ENCODE measurements around the gene RBM18.

The RBM18 gene

DNA sequence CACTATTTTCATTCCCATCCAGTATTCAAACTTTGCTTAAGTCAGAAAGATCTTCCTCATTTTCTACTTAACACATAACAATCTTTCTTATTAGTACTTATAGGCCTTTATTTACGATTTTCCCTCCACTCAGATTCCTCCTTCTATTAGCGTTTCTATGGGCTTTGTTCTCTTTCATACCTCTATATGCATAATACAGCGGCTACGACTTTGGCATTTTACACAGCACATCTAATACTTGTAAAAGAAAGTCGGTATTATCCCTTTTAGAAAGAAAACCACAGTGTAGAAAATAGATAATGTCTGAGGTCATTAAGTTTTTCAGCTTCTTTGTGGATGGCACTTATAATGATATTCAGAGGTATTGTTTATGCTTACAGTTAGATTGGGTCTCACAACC is 8.4 kb downstream of the RBM18 start:
- no peak for DNase-seq

DNA sequence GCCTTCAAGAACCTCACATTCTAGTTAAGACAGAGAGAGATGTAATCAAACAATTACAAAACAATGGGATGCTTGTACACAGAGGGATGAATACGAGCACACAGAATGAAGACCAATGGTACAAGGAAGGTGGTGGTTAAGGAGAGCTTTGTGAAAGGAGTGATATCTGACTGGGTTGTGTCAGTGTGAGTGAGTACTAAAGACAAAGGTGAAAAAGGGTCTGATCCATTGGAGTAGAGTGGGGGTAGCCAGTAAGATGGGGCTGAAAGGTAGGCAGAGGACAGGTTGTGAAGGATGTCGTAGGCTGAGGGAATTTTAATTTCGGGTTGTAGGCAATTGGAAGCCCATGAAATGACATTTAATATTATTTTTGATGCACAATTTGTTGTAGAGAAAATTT is 9.9 kb downstream of the RBM18 start:
- DNase-seq, result no peak

- DNase-seq, result no peak
Measured at GRCh38 chr9:122252796-122253195, 11.8 kb downstream of the RBM18 start.

DNA sequence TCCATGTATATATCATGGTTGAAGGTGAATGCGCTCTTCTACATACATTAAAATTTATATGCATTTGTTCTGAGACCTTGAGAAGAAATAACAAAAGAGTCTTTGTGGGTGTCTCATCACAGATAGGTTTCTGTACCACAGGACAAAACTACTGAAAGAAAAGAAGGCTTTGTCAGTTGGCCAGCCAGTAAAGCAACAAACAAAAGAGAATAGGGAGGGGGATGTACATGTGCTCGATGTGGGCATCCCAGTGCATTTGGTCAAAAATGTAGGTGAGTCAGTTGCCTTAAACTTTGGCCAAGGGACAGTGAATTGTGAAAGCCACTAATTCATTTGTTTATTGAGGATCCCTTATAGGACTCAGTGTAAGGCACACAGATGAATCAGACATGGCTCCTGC is 13.3 kb downstream of the RBM18 start:
- no peak for DNase-seq

DNA sequence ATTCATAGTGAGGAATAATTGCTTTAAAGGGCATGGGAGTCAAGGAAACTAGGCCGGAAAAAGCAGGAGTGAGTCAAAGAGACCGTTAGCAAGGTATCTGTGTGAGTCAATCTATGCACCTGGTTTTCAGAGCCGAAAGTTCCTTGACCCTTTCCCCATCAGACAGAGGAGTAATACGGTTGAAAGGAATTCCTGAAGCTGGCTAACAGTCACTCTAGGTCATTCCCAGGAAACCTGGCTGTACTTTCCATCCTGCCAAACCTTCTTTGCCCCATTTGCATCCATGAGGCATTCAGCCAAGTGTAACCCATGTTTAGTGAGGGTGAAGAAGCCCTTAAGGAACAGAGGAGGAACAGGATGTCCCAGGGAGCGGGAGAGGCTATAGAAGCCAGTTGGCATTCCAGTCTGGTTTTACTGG is 16.2 kb downstream of the RBM18 start:
- no peak for DNase-seq

GRCh38 chr9:122246666-122247065 is 18.0 kb downstream of the RBM18 start:
- DNase-seq, result no peak

DNA sequence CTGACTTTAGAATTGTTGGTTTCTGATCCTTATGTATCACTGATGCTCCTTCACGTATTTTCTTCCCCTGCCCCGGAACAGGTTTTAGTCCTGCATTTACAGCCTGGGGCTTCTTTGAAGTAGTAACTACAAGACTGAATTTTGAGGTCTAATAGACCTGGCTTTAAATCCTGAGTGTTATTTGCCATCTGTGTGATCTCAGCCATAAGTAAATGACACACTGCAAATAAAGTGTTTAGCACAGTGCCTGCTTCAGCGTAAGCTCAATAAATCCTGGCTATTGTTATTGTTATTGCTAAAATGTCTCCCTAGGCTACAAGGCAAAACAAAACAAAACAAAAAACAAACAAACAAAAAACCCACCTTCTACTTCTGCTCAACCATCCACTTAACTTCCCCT is 20.3 kb downstream of the RBM18 start:
- DNase-seq, result no peak

GRCh38 chr9:122239722-122240121 is 24.9 kb downstream of the RBM18 start:
- DNase-seq, result no peak

- no peak for DNase-seq
Measured at GRCh38 chr9:122236681-122237080, 28.0 kb downstream of the RBM18 start.

DNA sequence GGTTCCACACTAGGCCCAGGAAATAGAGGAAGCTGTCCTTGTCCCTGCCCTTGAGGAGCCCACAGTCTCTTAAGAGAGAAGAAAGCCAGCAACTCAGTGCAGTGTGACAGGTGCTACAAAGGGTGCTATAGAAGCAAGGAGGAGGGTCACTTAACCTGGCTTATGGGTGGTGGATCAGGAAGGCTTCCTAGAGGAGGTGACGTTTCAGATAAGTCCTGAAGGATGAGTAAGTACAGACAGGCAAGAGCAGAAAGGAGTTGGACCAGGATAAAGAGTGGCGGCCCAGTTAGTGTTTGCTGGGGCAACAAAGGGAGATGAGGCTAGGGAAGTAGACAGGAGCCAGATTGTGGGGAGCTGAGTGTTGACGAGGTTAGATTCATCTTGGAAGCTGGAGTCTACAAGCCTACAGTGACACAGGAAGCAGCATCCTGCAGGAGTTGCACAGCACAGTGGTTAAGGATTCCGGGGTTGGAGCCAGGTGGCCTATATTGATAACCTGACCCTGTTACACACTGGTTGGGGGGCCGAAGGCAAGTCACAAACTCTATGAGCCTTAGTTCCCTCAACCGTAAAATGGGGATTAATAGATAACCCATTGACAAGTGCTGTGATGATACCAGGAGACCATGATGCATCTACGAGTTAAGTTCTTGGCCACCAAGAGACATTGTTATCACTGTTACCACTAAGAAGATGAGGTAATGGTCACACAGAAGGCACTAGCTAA is 30.5 kb downstream of the RBM18 start:
- no peak for DNase-seq

DNA sequence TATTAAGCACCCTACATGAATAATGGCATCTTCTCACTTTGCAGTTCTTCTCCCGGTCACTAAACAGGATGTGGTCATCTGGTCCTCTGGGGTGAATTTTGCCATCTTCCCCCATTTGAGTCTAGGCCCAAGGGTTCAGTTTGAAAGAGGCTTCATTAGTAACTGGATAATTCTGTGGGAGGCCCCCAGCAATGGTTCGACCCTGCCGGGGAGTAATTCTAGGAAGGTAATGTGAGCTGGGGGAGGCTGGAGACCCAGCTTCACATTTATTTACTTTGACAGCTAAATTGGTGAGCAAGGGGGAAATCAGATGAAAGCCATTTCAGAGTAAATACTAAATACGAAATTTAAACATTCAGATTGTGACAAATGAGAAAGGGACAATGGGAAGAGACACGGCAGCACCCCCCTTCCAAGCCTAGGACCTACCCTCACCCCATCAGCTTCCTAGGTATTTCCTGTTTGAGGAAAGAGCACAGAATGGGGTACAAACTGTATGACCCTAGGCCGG is 31.8 kb downstream of the RBM18 start:
- DNase-seq, result no peak

DNA sequence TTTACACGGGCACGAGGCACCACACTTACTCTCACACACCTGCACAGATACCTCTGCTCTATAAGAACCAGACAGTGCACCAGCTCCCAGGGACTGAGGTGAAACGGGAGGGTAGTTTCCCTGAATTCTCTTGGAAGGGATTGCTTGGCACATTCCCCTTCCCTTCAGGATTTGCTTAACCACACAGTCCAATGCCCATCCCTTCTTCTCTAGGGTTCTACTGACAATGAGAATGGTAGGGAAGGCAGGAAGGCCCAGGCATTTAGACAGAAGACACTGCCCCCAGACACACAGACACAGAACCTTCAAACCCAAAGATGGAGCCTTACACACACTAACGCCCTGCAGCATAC is 35.2 kb downstream of the RBM18 start:
- DNase-seq, result peak; percentile 27

DNA sequence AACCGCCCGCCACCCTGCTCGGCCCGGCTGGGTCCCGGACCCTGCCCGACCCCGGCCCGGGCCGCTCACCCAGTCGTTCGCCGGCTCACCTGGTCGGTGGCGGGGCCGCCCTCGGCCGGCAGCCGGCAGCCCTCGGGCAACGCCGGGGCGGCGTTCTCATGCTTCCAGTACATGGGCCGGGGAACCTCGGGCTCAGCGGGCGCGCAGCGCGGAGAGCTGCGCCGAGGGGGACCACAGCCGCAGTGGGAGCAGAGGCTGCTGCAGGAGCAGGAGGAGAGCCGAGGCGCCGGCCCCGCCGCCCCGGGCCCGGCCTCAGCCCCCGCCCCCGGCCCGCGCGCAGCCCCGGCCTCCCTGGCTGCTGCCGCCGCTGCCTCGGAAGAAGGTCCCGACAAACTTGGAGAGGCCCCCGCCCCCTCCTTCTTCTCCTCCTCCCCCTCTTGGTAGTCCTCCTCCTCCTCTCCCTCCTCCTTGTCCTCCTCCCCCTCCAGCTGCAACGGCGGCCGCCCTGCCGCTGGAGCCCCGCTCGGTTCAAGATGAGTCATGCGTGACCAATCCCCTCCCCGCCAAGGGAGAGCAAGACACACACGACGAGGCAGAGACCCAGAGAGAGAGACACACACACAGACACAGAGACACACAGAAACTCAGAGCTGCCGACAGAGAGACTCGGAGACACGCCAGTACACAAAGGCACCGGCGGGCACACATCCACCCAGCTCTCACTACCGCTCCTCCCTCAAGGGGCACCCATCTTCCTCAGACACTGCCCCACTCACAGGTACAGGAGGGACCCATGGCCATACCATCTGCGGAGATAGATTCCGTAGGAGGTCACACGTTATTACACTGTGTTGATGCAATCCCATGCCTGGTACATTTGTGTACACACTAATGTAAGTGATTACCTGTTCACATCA is 35.8 kb downstream of the RBM18 start, which contains the start of gene LHX6:
Gene LHX6 (minus strand): TSS at position 390 of the 917 bp plus-strand sequence. CDS start 217 bp downstream, at position 173.
- DNase-seq, result peak; percentile 58

DNA sequence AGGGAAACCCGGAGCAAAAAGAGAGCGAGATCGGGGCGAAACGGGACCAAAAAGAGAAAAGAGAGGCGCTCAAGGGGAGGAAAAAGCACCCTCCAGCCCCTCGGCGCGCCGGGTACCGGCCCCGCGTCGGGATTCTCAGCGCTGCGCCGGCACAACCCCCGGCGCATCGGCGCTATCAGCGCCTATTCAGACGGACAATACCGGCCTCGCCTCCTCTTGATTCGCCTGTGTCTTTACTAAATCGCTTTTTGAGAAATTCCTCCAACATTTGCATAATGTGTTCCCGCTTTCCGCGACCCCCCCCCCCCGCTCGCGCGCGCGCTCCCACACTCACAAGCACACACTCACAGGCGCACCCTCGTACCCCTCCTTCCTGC is 36.5 kb downstream of the RBM18 start:
- DNase-seq, result peak; percentile 67

DNA sequence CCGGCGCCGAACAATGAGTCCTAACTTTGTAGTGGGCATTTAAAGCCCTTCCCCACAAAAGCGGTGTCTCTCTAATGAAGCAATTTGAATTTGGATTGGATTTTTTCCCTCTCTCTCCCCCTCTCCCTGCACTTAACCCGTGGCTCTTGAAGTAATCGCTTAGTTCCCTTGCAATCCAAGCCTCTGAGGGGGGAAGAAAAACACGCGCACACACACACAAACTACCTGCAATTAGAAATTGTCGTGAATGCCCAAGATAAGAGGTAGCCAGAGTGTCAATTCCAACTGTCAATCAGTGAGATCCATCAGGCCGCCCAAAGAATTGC is 37.1 kb downstream of the RBM18 start:
- DNase-seq, result peak; percentile 72

DNA sequence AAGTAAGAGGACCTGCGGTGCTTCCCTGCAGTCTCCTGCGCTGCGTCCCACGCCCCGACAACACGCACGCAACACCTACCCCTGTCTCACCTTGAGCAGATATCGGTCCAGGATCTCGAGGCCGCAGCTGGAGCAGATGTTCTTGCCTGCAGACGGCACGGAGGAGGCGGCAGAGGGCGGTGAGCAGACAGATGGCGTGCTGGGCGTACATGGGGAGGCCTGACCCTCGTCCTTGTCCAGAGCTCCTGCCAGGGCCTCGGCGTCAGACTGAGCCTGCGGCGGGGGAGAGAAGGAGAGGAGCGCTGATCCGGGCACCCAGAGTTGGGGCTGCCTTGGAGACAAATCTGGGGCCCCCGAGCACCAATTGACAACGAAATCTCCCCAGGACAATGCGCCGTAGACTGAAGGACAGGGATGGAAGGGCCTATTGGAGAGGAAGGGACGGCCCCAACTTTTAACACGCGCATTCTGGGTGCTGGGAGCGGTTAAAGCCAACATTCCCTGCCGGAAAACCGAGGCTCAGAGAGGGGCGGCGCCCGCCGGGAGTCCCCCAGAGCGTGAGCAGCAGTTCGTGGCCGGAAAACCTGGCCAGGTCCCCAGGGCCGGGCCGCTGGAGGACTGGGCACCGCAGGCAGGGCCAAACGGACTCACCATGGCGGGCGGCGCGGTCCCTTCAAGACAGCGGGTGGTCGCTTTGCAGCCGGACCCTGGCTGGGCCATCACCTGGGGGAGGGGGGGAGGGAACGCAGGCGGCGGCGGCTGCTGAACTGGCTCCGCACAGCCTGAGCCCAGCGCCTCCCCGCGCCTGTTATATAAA is 37.7 kb downstream of the RBM18 start:
- DNase-seq, result peak; percentile 61

DNA sequence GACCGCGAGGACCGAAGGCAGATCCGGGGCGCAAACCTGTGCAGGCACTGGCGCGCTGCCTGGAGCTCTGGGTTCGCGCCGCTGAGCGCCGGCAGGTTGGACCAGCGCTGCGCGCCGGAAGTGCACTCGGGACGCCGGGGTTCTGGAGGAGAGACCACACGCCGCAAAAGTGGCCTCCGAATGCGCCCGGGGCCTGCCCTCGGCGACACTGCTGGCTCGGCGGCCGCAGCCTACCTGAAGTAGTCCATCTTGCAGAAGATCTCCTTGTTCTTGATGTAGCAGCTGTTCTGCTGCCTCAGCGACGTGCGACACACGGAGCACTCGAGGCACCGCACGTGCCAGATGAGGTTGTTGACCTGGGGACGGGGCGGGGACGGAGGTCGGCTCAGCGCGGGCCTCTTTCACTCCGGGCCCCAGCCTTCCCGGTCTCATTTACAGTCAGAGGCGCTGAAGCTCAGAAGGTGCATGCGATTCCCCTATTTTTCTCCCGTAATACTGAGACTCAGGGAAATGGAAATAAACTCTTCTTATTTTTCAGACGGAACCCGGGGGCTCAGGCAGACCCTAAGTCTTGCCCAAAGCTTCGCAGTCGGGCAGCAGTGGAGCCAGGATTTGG is 38.4 kb downstream of the RBM18 start:
- peak; percentile 60 for DNase-seq

DNA sequence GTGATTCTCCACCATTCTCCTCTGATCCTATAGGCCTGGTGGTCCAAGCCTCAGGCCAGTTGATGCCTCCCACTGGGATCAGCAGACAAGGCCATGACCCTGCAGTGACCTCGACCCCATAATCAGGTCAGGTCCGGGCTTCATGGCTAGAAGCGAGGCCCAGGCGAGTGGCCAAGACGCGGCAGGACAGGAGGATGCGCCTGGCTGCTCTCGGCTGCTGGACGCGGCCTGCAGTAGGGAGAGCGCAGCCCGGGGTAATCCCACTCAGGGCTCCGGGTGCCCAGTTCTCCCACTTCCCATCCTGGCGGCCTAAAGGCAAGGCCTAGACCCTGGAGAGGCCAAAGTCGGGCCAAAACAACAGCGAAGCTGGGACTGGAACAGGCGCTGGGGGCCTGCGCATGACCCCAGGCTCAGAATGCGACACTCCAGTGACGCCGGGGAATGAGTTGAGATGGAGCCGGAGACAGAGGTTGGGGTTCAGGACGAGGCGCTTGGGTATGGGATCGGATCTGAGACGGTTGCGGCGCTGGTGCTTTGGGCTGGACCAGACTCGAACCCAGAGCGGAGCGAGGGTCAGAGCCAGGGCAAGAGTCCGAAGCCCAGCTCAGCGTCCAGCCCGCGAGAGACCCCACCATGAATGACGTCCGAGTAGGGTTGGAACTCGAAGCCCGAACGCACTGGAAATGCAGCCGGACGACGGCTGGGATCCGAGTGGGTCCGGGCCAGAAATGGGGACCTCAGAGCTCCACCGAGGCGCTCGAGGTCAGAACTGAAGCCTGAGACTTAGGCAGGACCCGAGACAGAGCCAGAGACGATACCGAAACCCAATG is 39.1 kb downstream of the RBM18 start:
- DNase-seq, result peak; percentile 45

GRCh38 chr9:122223435-122223834 is 41.2 kb downstream of the RBM18 start:
- no peak for DNase-seq

GRCh38 chr9:122222791-122223190 is 41.8 kb downstream of the RBM18 start:
- no peak for DNase-seq

- DNase-seq, result no peak
Measured at GRCh38 chr9:122221183-122221811, 43.3 kb downstream of the RBM18 start.
